Gastroesophageal sphincter (tissue), 4 donors: ENCODE measurements around the gene WDR70. TPM values are rescaled to one million over a fixed set of nuclear protein-coding genes. Genes with fewer than 3 reads are reported as not detected.
"Not testable (repeated sequence)": the region's sequence is repeated elsewhere in the genome, so short reads cannot be mapped to it uniquely, and the experiment has no call there.

Experiments
- ATAC-seq: fragments of 150-250 bp; one replicate; pipeline ENCODE4 v1.9.1; 2016; ENCODE audit warnings: mild to moderate bottlenecking, moderate library complexity
- H3K27ac ChIP-seq, 4 donors: fragments of 200-600 bp; sonication (generic) in 3 of 4; 1 replicate in 3 of 4; 2 replicates in 1 of 4; pipeline ENCODE4 v1.5.1; 2016 to 2019
- H3K27me3 ChIP-seq: fragments of 200-600 bp; sonication (generic); one replicate; pipeline ENCODE4 v1.5.1; 2019
- H3K36me3 ChIP-seq, 2 donors: fragments of 200-600 bp; sonication (generic); one replicate each; pipeline ENCODE4 v1.5.1; 2019; ENCODE audit warnings: control low read depth in 1 of 2
- H3K4me1 ChIP-seq, 3 donors: fragments of 200-600 bp; sonication (generic); 1 replicate in 2 of 3; 2 replicates in 1 of 3; pipeline ENCODE4 v1.5.1; 2016 to 2019; ENCODE audit warnings: control low read depth in 2 of 3
- H3K4me3 ChIP-seq, 2 donors: fragments of 200-600 bp; sonication (generic); one replicate each; pipeline ENCODE4 v1.5.1; 2019; ENCODE audit warnings: mild to moderate bottlenecking in 1 of 2, moderate library complexity in 1 of 2
- H3K9me3 ChIP-seq, 3 donors: fragments of 200-600 bp; sonication (generic); one replicate each; pipeline ENCODE4 v1.5.1; 2017 to 2019; ENCODE audit warnings: control low read depth in 2 of 3
- EP300 ChIP-seq: sonication (generic); formaldehyde crosslinking; IDR thresholded peaks from one replicate; pipeline ENCODE4 v1.6.1; 2017; ENCODE audit warnings: antibody characterized with exemption, mild to moderate bottlenecking
- POLR2A ChIP-seq, 2 donors: fragments of 450-650 bp; IDR thresholded peaks; one replicate each; pipeline ENCODE4 v1.6.1; 2017; ENCODE audit warnings: antibody characterized with exemption in 2 of 2, mild to moderate bottlenecking in 2 of 2, moderate library complexity in 1 of 2
- POLR2AphosphoS5 ChIP-seq: sonication (generic); formaldehyde crosslinking; IDR thresholded peaks from one replicate; pipeline ENCODE4 v1.6.1; 2017; ENCODE audit warnings: antibody characterized with exemption
- WGBS, 2 donors: methylation state at CpG; one replicate each; pipeline ENCODE4 v1.1.5; 2018; ENCODE audit warnings: low coverage in 1 of 2; 5-methylcytosine and 5-hydroxymethylcytosine counted together
- total RNA-seq, 4 donors: library from RNA; depleted of rRNA; stranded (reverse); fragments of >200 nt; gene quantifications; one replicate each; pipeline ENCODE4 v1.1.0, GENCODE V29; 2016
- TF ChIP-seq, protein P1 (sequence below), 4 experiments: fragments of 200-600 bp in 2 of 4; fragments of 450-650 bp in 2 of 4; sonication (generic) in 1 of 4; IDR thresholded peaks; one replicate each; pipeline ENCODE4 v1.5.1; 2017 to 2019; ENCODE audit warnings: antibody characterized with exemption in 4 of 4, mild to moderate bottlenecking in 2 of 4, moderate library complexity in 2 of 4

The WDR70 gene
- total RNA-seq, 4 donors from 2014 or later = 15.5 to 24.3 (median 22.2) TPM

DNA sequence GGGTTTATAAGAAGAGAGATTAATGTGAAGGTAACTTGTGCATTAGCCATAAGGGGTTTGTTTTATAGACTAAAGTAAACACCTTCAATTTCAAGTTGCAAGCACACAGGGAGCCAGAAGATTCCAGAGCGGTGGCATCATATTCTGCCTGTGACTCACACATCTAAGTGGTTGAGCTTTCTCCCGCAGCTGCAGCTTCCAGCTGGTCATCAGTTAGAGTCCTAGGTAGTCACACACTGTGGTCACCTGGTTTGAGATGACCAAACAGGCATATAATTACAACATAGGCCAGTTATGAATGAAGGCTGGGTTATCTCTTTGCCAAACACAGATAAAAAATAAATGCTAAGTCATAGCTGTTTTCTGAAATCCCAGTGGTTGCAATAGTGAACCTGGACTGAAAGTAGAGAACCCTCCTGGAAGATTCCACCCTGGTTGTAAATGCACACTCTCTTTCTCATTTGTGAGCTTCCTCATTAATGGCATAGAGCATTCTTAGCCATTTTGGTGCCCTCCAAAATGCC is 289.5 kb downstream of the WDR70 start:
- H3K4me1 ChIP-seq = peaks cover 5 to 47% (median 5%) of the 10 kb centered on the region in 3 donors
- TF ChIP-seq EP300 (no peak), POLR2A (IDR thresholded peaks at IDR 0.05) (no peak), POLR2AphosphoS5 (peak; percentile 75)
- TF ChIP-seq, protein P1, sequence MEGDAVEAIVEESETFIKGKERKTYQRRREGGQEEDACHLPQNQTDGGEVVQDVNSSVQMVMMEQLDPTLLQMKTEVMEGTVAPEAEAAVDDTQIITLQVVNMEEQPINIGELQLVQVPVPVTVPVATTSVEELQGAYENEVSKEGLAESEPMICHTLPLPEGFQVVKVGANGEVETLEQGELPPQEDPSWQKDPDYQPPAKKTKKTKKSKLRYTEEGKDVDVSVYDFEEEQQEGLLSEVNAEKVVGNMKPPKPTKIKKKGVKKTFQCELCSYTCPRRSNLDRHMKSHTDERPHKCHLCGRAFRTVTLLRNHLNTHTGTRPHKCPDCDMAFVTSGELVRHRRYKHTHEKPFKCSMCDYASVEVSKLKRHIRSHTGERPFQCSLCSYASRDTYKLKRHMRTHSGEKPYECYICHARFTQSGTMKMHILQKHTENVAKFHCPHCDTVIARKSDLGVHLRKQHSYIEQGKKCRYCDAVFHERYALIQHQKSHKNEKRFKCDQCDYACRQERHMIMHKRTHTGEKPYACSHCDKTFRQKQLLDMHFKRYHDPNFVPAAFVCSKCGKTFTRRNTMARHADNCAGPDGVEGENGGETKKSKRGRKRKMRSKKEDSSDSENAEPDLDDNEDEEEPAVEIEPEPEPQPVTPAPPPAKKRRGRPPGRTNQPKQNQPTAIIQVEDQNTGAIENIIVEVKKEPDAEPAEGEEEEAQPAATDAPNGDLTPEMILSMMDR (IDR thresholded peaks at IDR 0.05) = no peak
- no peaks in the 10 kb centered on the region for H3K9me3 ChIP-seq
- ATAC-seq = peak; percentile 92
- WGBS, 2 donors = 21 to 44% methylated on average over 2 of the region's 2 CpGs
- H3K27ac ChIP-seq = peak overlapping the region in 3 of 4 donors; percentile 43 to 50 (median 49)
- no peaks in the 10 kb centered on the region for H3K27me3 ChIP-seq
- no peaks in the 10 kb centered on the region for H3K36me3 ChIP-seq
- H3K4me3 ChIP-seq = no peak overlapping the region

DNA sequence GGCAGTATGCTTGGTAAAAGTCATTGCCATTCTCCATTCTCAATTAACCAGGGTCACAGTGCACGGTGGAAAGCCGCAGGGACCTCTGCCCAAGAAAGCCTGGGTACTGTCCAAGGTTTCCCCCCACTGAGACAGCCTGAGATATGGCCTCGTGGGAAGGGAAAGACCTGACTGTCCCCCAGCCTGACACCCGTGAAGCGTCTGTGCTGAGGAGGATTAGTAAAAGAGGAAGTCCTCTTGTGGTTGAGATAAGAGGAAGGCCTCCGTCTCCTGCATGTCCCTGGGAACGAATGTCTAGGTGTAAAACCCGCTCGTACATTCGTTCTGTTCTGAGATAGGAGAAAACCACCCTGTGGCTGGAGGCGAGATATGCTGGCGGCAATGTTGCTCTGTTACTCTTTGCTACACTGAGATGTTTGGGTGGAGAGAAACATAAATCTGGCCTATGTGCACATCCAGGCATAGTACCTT is 293.0 kb downstream of the WDR70 start:
- not testable (repeated sequence) for H3K27me3 ChIP-seq, H3K9me3 ChIP-seq, H3K36me3 ChIP-seq, H3K27ac ChIP-seq, H3K4me3 ChIP-seq, ATAC-seq
- H3K4me1 ChIP-seq = peaks cover 0 to 18% (median 0%) of the 10 kb centered on the region in 3 donors
- WGBS, 2 donors = 86 to 89% methylated on average over 3 to 11 of the region's 12 CpGs

DNA sequence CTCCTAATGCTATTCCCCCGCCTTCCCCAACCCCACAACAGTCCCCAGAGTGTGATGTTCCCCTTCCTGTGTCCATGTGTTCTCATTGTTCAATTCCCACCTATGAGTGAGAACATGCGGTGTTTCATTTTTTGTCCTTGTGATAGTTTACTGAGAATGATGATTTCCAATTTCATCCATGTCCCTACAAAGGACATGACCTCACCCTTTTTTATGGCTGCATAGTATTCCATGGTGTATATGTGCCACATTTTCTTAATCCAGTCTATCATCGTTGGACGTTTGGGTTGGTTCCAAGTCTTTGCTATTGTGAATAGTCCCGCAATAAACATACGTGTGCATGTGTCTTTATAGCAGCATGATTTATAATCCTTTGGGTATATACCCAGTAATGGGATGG is 295.2 kb downstream of the WDR70 start:
- H3K27me3 ChIP-seq, ATAC-seq, H3K4me3 ChIP-seq, H3K9me3 ChIP-seq, H3K36me3 ChIP-seq, H3K27ac ChIP-seq, H3K4me1 ChIP-seq: not testable (repeated sequence)
- 93 to 98% methylated on average over 4 to 6 of the region's 6 CpGs for WGBS, 2 donors

DNA sequence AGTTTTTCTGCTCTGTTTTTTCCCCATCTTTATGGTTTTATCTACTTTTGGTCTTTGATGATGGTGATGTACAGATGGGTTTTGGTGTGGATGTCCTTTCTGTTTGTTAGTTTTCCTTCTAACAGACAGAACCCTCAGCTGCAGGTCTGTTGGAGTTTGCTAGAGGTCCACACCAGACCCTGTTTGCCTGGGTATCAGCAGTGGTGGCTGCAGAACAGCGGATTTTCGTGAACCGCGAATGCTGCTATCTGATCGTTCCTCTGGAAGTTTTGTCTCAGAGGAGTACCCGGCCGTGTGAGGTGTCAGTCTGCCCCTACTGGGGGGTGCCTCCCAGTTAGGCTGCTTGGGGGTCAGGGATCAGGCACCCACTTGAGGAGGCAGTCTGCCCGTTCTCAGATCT is 300.2 kb downstream of the WDR70 start:
- 100% methylated on average over 1 of the region's 8 CpGs; no CpG with 5 or more reads in 1 of the 2 donors for WGBS, 2 donors
- H3K27ac ChIP-seq, H3K9me3 ChIP-seq, H3K27me3 ChIP-seq, H3K4me1 ChIP-seq, H3K4me3 ChIP-seq, H3K36me3 ChIP-seq, ATAC-seq: not testable (repeated sequence)

DNA sequence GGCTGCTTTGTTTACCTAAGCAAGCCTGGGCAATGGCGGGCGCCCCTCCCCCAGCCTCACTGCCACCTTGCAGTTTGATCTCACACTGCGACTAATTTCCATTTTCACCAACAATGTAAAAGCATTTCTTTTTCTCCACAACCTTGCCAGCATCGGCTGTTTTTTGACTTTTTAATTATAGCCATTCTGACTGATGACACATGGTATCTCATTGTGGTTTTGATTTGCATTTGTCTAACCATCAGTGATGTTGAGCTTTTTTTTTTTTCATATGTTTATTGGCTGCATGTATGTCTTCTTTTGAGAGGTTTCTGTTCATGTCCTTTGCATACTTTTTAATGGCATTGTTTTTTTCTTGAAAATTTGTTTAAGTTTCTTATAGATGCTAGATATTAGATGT is 300.8 kb downstream of the WDR70 start:
- H3K4me3 ChIP-seq, H3K36me3 ChIP-seq, H3K4me1 ChIP-seq, H3K27me3 ChIP-seq, H3K9me3 ChIP-seq, H3K27ac ChIP-seq, ATAC-seq: not testable (repeated sequence)
- 97 to 100% methylated on average over 4 of the region's 4 CpGs for WGBS, 2 donors

DNA sequence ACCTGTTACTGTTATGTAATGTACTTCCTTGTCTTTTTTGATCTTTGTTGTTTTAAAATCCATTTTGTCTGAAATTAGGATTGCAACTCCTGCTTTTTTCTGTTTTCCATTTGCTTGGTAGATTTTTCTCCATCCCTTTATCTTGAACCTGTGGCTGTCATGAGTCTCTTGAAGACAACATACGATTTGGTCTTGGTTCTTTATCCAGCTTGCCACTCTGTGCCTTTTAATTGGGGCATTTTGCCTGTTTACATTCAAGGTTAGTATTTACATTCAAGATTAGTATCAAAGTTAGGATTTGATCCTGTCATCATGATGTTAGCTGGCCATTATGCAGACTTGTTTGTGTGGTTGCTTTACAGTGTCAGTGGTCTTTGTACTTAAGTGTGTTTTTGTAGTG is 304.0 kb downstream of the WDR70 start:
- no peak for ATAC-seq
- no peaks in the 10 kb centered on the region for H3K27me3 ChIP-seq
- H3K4me3 ChIP-seq = no peak overlapping the region
- H3K27ac ChIP-seq = no peak overlapping the region
- no peaks in the 10 kb centered on the region for H3K9me3 ChIP-seq
- WGBS, 2 donors = 87 to 100% methylated on average over 1 of the region's 1 CpG
- TF ChIP-seq POLR2AphosphoS5 = no peak
- TF ChIP-seq, protein P1 (IDR thresholded peaks at IDR 0.05) = no peak
- TF ChIP-seq EP300 = no peak
- TF ChIP-seq POLR2A (IDR thresholded peaks at IDR 0.05) = no peak
- H3K4me1 ChIP-seq = no peaks in the 10 kb centered on the region
- H3K36me3 ChIP-seq = no peaks in the 10 kb centered on the region

DNA sequence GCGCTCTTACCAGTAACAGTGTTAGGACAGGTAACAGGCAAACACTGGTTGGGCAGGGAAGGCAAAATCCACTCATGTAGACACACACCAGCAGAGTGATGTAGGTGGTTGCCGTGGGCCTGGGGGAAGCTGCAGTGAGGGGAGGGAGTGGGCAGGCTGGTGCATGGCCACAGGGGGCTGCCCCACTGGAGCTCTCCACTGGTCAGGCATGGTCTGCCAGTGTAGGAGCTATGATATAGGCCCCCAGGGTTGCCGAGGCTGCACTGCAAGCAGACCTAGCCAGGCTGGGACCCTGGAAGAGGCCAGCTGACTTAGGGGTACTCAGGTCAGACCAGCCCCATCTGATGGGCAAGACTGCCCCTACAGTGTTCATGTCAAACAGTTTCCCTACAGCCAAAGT is 306.1 kb downstream of the WDR70 start:
- H3K36me3 ChIP-seq = peaks cover 0 to 6% of the 10 kb centered on the region in 2 donors
- H3K27me3 ChIP-seq = no peaks in the 10 kb centered on the region
- 100% methylated on average over 1 of the region's 3 CpGs; no CpG with 5 or more reads in 1 of the 2 donors for WGBS, 2 donors
- no peaks in the 10 kb centered on the region for H3K9me3 ChIP-seq
- H3K4me3 ChIP-seq = no peak overlapping the region
- ATAC-seq = no peak
- no peak for TF ChIP-seq POLR2AphosphoS5
- no peak for TF ChIP-seq POLR2A (IDR thresholded peaks at IDR 0.05)
- TF ChIP-seq EP300 = no peak
- TF ChIP-seq, protein P1 (IDR thresholded peaks at IDR 0.05) = no peak
- H3K4me1 ChIP-seq = no peaks in the 10 kb centered on the region
- no peak overlapping the region for H3K27ac ChIP-seq
